Measurements from ENCODE around the gene GAREM1. TPM values are rescaled to one million over a fixed set of nuclear protein-coding genes. Genes with fewer than 3 reads are reported as not detected.

Gene GAREM1
- total and polyA plus RNA-seq, 2 experiments from 2014 or later = 6.9 to 7.1 TPM

DNA sequence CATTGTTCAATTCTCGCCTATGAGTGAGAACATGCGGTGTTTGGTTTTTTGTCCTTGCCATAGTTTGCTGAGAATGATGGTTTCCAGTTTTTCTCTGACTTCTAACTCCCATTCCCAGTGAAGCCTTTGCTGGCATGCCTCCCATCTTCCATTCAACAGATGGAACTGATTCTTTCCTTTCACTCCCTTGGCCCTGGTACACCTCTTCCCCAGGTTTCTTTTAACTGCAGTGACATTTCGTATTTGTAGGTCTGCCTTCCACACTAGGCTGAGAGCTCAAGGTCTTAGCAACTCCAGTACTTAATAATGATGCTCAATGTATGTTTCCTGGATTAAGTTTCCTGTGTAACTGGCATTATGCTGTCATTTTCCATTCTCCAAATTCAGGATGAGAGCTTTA, 48.5 kb downstream of the GAREM1 start:
- H2AFZ ChIP-seq = no peak overlapping the region
- no peaks in the 10 kb centered on the region for H4K20me1 ChIP-seq (ENCODE audit: insufficient read depth, poor library complexity, severe bottlenecking)
- no peak overlapping the region for H3K4me3 ChIP-seq
- H3K9me2 ChIP-seq (replicated peaks; ENCODE audit: insufficient read depth) = no peaks in the 10 kb centered on the region
- peaks cover 5% of the 10 kb centered on the region for H3K4me1 ChIP-seq (ENCODE audit: insufficient read depth)
- H3K79me2 ChIP-seq = peaks cover 20% of the 10 kb centered on the region
- 87% methylated on average over 3 of the region's 3 CpGs for WGBS (ENCODE audit: low lambda C conversion rate, missing lambda C conversion rate)
- DNase-seq (ENCODE audit: low spot score) = no peak
- H3K27me3 ChIP-seq = no peaks in the 10 kb centered on the region
- TF ChIP-seq EZH2phosphoT487 (IDR thresholded peaks at IDR 0.05; ENCODE audit: low read depth, severe bottlenecking, unreplicated experiment) (no peak), EZH2 (IDR thresholded peaks at IDR 0.05; ENCODE audit: borderline replicate concordance) (no peak)
- TF ChIP-seq, protein P1, sequence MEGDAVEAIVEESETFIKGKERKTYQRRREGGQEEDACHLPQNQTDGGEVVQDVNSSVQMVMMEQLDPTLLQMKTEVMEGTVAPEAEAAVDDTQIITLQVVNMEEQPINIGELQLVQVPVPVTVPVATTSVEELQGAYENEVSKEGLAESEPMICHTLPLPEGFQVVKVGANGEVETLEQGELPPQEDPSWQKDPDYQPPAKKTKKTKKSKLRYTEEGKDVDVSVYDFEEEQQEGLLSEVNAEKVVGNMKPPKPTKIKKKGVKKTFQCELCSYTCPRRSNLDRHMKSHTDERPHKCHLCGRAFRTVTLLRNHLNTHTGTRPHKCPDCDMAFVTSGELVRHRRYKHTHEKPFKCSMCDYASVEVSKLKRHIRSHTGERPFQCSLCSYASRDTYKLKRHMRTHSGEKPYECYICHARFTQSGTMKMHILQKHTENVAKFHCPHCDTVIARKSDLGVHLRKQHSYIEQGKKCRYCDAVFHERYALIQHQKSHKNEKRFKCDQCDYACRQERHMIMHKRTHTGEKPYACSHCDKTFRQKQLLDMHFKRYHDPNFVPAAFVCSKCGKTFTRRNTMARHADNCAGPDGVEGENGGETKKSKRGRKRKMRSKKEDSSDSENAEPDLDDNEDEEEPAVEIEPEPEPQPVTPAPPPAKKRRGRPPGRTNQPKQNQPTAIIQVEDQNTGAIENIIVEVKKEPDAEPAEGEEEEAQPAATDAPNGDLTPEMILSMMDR (IDR thresholded peaks at IDR 0.05; ENCODE audit: poor library complexity) = no peak
- H3K4me2 ChIP-seq = no peak overlapping the region
- no peaks in the 10 kb centered on the region for H3K36me3 ChIP-seq (replicated peaks; ENCODE audit: insufficient read depth, low read depth)
- no peak overlapping the region for H3K27ac ChIP-seq
- H3K9me3 ChIP-seq (ENCODE audit: low read depth) = no peaks in the 10 kb centered on the region

DNA sequence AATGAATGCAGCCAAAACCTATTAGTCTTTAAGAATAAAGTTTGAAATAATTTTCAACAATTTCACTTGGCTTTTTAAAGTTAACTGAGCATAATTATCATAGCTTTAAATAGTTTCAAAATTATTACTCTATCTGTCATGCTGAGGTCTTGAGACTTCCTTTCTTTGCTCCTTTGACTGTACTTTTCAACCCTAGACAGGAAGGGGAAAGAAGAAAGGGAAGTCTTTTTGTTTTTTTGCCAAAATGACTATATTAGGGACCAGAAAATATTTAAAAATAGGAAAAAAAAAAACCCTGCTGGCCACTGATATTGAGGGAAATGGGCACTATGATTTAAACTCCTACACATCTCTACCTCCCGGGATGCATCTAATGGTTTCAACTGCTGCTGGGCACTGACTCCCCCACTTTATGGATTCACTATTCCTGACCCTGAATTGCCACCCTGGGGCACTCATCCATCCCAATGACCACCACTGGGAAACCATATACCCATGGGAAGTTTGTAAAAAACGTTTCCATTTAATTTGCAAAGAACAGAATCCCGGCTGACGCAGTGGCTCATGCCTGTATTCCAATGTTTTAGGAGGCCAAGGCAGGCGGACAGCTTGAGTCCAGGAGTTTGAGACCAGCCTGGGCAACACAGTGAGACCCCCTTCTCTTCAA, 50.5 kb downstream of the GAREM1 start:
- no peak overlapping the region for H2AFZ ChIP-seq

GRCh38 chr18:32418148-32418547, 52.5 kb downstream of the GAREM1 start:
- no peaks in the 10 kb centered on the region for H3K27me3 ChIP-seq
- 93% methylated on average over 5 of the region's 5 CpGs for WGBS (ENCODE audit: low lambda C conversion rate, missing lambda C conversion rate)
- no peak overlapping the region for H3K4me3 ChIP-seq
- no peak overlapping the region for H2AFZ ChIP-seq
- no peak overlapping the region for H3K4me2 ChIP-seq
- H3K4me1 ChIP-seq (ENCODE audit: insufficient read depth) = no peaks in the 10 kb centered on the region
- DNase-seq (ENCODE audit: low spot score) = no peak
- no peaks in the 10 kb centered on the region for H4K20me1 ChIP-seq (ENCODE audit: insufficient read depth, poor library complexity, severe bottlenecking)
- no peaks in the 10 kb centered on the region for H3K9me2 ChIP-seq (replicated peaks; ENCODE audit: insufficient read depth)
- no peak overlapping the region for H3K27ac ChIP-seq
- H3K36me3 ChIP-seq (replicated peaks; ENCODE audit: insufficient read depth, low read depth) = no peaks in the 10 kb centered on the region
- H3K9me3 ChIP-seq (ENCODE audit: low read depth) = peaks cover 4% of the 10 kb centered on the region
- TF ChIP-seq, protein P1 (IDR thresholded peaks at IDR 0.05; ENCODE audit: poor library complexity) = no peak
- no peak for TF ChIP-seq EZH2 (IDR thresholded peaks at IDR 0.05; ENCODE audit: borderline replicate concordance)
- no peak for TF ChIP-seq EZH2phosphoT487 (IDR thresholded peaks at IDR 0.05; ENCODE audit: low read depth, severe bottlenecking, unreplicated experiment)
- H3K79me2 ChIP-seq = peaks cover 25% of the 10 kb centered on the region

More for the DNA sequence above, 50.5 kb downstream of the GAREM1 start:
- H3K4me3 ChIP-seq = no peak overlapping the region
- H3K27me3 ChIP-seq = no peaks in the 10 kb centered on the region
- no peaks in the 10 kb centered on the region for H4K20me1 ChIP-seq (ENCODE audit: insufficient read depth, poor library complexity, severe bottlenecking)
- H3K9me3 ChIP-seq (ENCODE audit: low read depth) = no peaks in the 10 kb centered on the region
- no peaks in the 10 kb centered on the region for H3K9me2 ChIP-seq (replicated peaks; ENCODE audit: insufficient read depth)
- H3K27ac ChIP-seq = no peak overlapping the region
- no peak for DNase-seq (ENCODE audit: low spot score)
- H3K4me2 ChIP-seq = no peak overlapping the region
- peaks cover 30% of the 10 kb centered on the region for H3K79me2 ChIP-seq
- WGBS (ENCODE audit: low lambda C conversion rate, missing lambda C conversion rate) = 87% methylated on average over 5 of the region's 5 CpGs
- TF ChIP-seq EZH2 (IDR thresholded peaks at IDR 0.05; ENCODE audit: borderline replicate concordance) (no peak), EZH2phosphoT487 (IDR thresholded peaks at IDR 0.05; ENCODE audit: low read depth, severe bottlenecking, unreplicated experiment) (no peak)
- TF ChIP-seq, protein P1 (IDR thresholded peaks at IDR 0.05; ENCODE audit: poor library complexity) = no peak
- H3K4me1 ChIP-seq (ENCODE audit: insufficient read depth) = no peaks in the 10 kb centered on the region
- no peaks in the 10 kb centered on the region for H3K36me3 ChIP-seq (replicated peaks; ENCODE audit: insufficient read depth, low read depth)
